PC-3 (cell line): Measurements from ENCODE around the gene NEURL1B.

Experiments
- CTCF ChIP-seq: fragments of 300-600 bp; sonication (generic); conservative IDR thresholded peaks from 2 replicates; pipeline ENCODE4 v1.5.1; 2017; ENCODE audit warnings: antibody characterized with exemption, low read depth, mild to moderate bottlenecking, low read length
- EZH2 ChIP-seq: fragments of 300-600 bp; sonication (generic); IDR thresholded peaks from one replicate; pipeline ENCODE4 v1.6.1; 2017; ENCODE audit warnings: antibody characterized with exemption, mild to moderate bottlenecking, low read length; ENCODE audit not compliant: unreplicated experiment
- EZH2phosphoT487 ChIP-seq: fragments of 300-600 bp; sonication (generic); IDR thresholded peaks from 2 replicates; pipeline ENCODE4 v1.6.1; 2018; ENCODE audit warnings: mild to moderate bottlenecking, antibody characterized with exemption, low read length, borderline replicate concordance

DNA sequence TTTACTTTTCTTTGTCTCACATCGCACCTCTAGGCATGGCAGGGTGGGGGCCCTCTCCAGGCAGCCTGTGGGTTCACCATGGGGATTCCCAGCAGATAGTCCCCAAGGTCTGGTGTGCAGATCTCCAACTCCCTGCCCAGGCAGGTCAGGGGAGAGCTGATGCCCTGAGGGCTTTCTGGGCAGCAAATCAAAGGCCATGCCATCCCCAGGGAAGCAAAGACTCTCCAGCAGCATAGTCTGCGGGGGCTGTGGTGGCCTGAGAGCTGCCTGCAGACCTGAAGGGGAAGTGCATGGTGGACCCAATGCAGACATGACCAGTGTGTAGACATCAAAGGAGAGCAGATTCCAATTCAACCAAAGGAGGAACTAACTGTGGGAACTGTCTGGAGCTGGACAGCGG, 7.7 kb downstream of the NEURL1B start:
- TF ChIP-seq CTCF: no peak
- no peak for TF ChIP-seq EZH2phosphoT487
- TF ChIP-seq EZH2: no peak
